Measurements from ENCODE around the gene ENO3.
"Not testable (repeated sequence)": the region's sequence is repeated elsewhere in the genome, so short reads cannot be mapped to it uniquely, and the experiment has no call there.

GRCh38 chr17:4914551-4914950 is 36.4 kb upstream of the ENO3 start:
- not testable (repeated sequence) for TF ChIP-seq CTCF, POLR2A (IDR thresholded peaks at IDR 0.05)

All from esophagus squamous epithelium (tissue), 4 donors.